ENCODE measurements around the gene PLB1. TPM values are rescaled to one million over a fixed set of nuclear protein-coding genes. Genes with fewer than 3 reads are reported as not detected.

Gene PLB1
- total RNA-seq, 1 donor from 2014 or later: 0.64 TPM

GRCh38 chr2:28632791-28633190 lies 136.9 kb downstream of the PLB1 start:
- Mint-ChIP-seq H3K27ac (no peak overlapping the region), H3K36me3 (ENCODE audit: low read depth) (no peaks in the 10 kb centered on the region), H3K4me1 (no peaks in the 10 kb centered on the region), H3K4me3 (no peak overlapping the region), H3K27me3 (no peaks in the 10 kb centered on the region), H3K9me3 (no peaks in the 10 kb centered on the region)
- no peak for TF ChIP-seq CTCF (IDR thresholded peaks at IDR 0.05)
- no peak for DNase-seq
- no peak for ATAC-seq (ENCODE audit: low read depth)
- intact Hi-C loops (cut with micrococcal nuclease): no loop called here
- POLR2A ChIA-PET: interaction anchor here (0.7 kb wide), 1 partner anchor 18 kb away, joined by 3 read pairs; no protein-coding TSS in a partner anchor
- CTCF ChIA-PET: no interaction called here

GRCh38 chr2:28633204-28633603 lies 137.3 kb downstream of the PLB1 start:
- no peaks in the 10 kb centered on the region for H3K4me1 Mint-ChIP-seq
- TF ChIP-seq CTCF (IDR thresholded peaks at IDR 0.05): no peak
- ATAC-seq (ENCODE audit: low read depth): no peak
- H3K27me3 Mint-ChIP-seq: no peaks in the 10 kb centered on the region
- ChIA-PET CTCF (no interaction called here), POLR2A (no interaction called here)
- no peaks in the 10 kb centered on the region for H3K36me3 Mint-ChIP-seq (ENCODE audit: low read depth)
- no peak overlapping the region for H3K4me3 Mint-ChIP-seq
- H3K27ac Mint-ChIP-seq: no peak overlapping the region
- DNase-seq: no peak
- intact Hi-C loops (cut with micrococcal nuclease): no loop called here
- no peaks in the 10 kb centered on the region for H3K9me3 Mint-ChIP-seq

GRCh38 chr2:28633746-28634145 lies 137.9 kb downstream of the PLB1 start:
- no peak for DNase-seq
- Mint-ChIP-seq H3K4me3 (no peak overlapping the region), H3K36me3 (ENCODE audit: low read depth) (no peaks in the 10 kb centered on the region), H3K9me3 (no peaks in the 10 kb centered on the region), H3K4me1 (no peaks in the 10 kb centered on the region), H3K27me3 (no peaks in the 10 kb centered on the region), H3K27ac (no peak overlapping the region)
- TF ChIP-seq CTCF (IDR thresholded peaks at IDR 0.05): no peak
- CTCF ChIA-PET: no interaction called here
- POLR2A ChIA-PET: no interaction called here
- no peak for ATAC-seq (ENCODE audit: low read depth)
- intact Hi-C loops (cut with micrococcal nuclease): no loop called here

GRCh38 chr2:28635191-28635611 lies 139.3 kb downstream of the PLB1 start:
- Mint-ChIP-seq H3K9me3 (no peaks in the 10 kb centered on the region), H3K4me1 (no peaks in the 10 kb centered on the region), H3K27me3 (no peaks in the 10 kb centered on the region), H3K27ac (no peak overlapping the region), H3K36me3 (ENCODE audit: low read depth) (no peaks in the 10 kb centered on the region), H3K4me3 (no peak overlapping the region)
- intact Hi-C loops (cut with micrococcal nuclease): no loop called here
- ChIA-PET CTCF (no interaction called here), POLR2A (interaction anchor here (0.6 kb wide), 2 partner anchors 11 to 916 kb away, joined by 3 to 4 read pairs; no protein-coding TSS in a partner anchor)
- TF ChIP-seq CTCF (IDR thresholded peaks at IDR 0.05): no peak
- DNase-seq (no peak), ATAC-seq (ENCODE audit: low read depth) (no peak)

GRCh38 chr2:28636491-28636890 lies 140.6 kb downstream of the PLB1 start:
- CTCF ChIA-PET: interaction anchor here (1.0 kb wide), 1 partner anchor 41 kb away, joined by 3 read pairs; no protein-coding TSS in a partner anchor
- no peak for DNase-seq
- no peaks in the 10 kb centered on the region for H3K27me3 Mint-ChIP-seq
- no peak overlapping the region for H3K4me3 Mint-ChIP-seq
- no peaks in the 10 kb centered on the region for H3K4me1 Mint-ChIP-seq
- POLR2A ChIA-PET: no interaction called here
- no peaks in the 10 kb centered on the region for H3K36me3 Mint-ChIP-seq (ENCODE audit: low read depth)
- no peaks in the 10 kb centered on the region for H3K9me3 Mint-ChIP-seq
- TF ChIP-seq CTCF (IDR thresholded peaks at IDR 0.05): no peak
- intact Hi-C loops (cut with micrococcal nuclease): no loop called here
- no peak overlapping the region for H3K27ac Mint-ChIP-seq
- ATAC-seq (ENCODE audit: low read depth): no peak
